WERI-Rb-1 (cell line): Measurements from ENCODE around the gene PPP3CA.

Source experiments
- DNase-seq: peaks from one replicate; pipeline ENCODE4 v3.0.0-alpha.2; 2020
- H3K27ac ChIP-seq: fragments of 250-450 bp; sonication (Bioruptor Pico); 2 replicates; pipeline ENCODE4 v1.5.1; 2020; ENCODE audit warnings: mild to moderate bottlenecking, moderate library complexity
- H3K27me3 ChIP-seq: fragments of 250-450 bp; sonication (Bioruptor Pico); 2 replicates; pipeline ENCODE4 v1.5.1; 2021; ENCODE audit warnings: mild to moderate bottlenecking, low read depth, moderate library complexity; ENCODE audit not compliant: insufficient read depth, severe bottlenecking
- H3K36me3 ChIP-seq: fragments of 250-450 bp; sonication (Bioruptor Pico); 2 replicates; pipeline ENCODE4 v1.5.1; 2020; ENCODE audit warnings: mild to moderate bottlenecking, moderate library complexity
- H3K4me3 ChIP-seq: 2 replicates; pipeline ENCODE4 v1.5.1; 2011; ENCODE audit warnings: low read depth, mild to moderate bottlenecking, control low read depth, low read length
- H3K9me3 ChIP-seq: fragments of 250-450 bp; sonication (Bioruptor Pico); 2 replicates; pipeline ENCODE4 v1.5.1; 2021; ENCODE audit warnings: mild to moderate bottlenecking, moderate library complexity; ENCODE audit not compliant: severe bottlenecking
- TF ChIP-seq, protein P1 (sequence below): IDR thresholded peaks from 2 replicates; pipeline ENCODE4 v1.5.1; 2011; ENCODE audit warnings: low read depth, mild to moderate bottlenecking, control low read depth, inconsistent platforms, low read length

Gene PPP3CA

DNA sequence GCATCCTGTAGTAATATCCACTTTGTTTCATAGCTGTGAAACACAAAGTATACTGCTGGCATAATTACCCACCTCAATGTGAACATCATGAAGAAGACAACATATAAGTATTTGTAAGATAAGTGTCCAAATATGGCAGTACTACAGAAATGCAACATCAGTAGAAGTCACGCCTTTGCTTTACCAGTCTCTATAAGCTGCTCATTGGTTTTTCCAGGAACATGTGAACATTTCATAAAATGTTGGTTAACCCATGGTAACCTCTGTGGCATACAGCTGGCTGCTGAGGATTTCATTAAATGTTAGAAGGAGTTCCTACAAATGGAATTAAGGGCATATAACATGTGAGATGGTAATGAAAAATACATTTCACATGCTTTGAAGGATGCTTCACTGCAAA, 77.6 kb downstream of the PPP3CA start:
- Histone ChIP-seq H3K27me3 (no peaks in the 10 kb centered on the region), H3K36me3 (no peaks in the 10 kb centered on the region), H3K4me3 (no peak overlapping the region), H3K9me3 (no peaks in the 10 kb centered on the region), H3K27ac (no peak overlapping the region)
- DNase-seq, result no peak
- TF ChIP-seq, protein P1, sequence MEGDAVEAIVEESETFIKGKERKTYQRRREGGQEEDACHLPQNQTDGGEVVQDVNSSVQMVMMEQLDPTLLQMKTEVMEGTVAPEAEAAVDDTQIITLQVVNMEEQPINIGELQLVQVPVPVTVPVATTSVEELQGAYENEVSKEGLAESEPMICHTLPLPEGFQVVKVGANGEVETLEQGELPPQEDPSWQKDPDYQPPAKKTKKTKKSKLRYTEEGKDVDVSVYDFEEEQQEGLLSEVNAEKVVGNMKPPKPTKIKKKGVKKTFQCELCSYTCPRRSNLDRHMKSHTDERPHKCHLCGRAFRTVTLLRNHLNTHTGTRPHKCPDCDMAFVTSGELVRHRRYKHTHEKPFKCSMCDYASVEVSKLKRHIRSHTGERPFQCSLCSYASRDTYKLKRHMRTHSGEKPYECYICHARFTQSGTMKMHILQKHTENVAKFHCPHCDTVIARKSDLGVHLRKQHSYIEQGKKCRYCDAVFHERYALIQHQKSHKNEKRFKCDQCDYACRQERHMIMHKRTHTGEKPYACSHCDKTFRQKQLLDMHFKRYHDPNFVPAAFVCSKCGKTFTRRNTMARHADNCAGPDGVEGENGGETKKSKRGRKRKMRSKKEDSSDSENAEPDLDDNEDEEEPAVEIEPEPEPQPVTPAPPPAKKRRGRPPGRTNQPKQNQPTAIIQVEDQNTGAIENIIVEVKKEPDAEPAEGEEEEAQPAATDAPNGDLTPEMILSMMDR, result no peak

DNA sequence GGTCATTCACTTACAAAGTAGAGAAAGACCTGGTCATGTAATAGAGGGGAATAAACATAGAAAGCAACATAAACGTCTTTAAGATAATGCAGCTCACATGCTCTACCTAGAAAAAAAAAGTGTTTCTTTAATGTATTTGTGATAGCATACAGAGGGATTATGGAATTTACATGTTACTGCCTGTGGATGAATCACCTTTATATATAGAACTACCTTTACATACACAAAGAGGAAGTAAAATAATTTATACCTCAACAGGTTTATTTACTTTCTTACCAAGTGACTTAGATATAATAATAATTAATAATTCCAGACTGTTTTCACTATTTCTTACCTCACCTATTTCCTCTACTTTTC, 81.5 kb downstream of the PPP3CA start:
- no peak for DNase-seq
- H3K27me3 ChIP-seq, result no peaks in the 10 kb centered on the region
- TF ChIP-seq, protein P1, result no peak
- no peak overlapping the region for H3K27ac ChIP-seq
- no peaks in the 10 kb centered on the region for H3K9me3 ChIP-seq
- H3K4me3 ChIP-seq, result no peak overlapping the region
- H3K36me3 ChIP-seq, result no peaks in the 10 kb centered on the region

DNA sequence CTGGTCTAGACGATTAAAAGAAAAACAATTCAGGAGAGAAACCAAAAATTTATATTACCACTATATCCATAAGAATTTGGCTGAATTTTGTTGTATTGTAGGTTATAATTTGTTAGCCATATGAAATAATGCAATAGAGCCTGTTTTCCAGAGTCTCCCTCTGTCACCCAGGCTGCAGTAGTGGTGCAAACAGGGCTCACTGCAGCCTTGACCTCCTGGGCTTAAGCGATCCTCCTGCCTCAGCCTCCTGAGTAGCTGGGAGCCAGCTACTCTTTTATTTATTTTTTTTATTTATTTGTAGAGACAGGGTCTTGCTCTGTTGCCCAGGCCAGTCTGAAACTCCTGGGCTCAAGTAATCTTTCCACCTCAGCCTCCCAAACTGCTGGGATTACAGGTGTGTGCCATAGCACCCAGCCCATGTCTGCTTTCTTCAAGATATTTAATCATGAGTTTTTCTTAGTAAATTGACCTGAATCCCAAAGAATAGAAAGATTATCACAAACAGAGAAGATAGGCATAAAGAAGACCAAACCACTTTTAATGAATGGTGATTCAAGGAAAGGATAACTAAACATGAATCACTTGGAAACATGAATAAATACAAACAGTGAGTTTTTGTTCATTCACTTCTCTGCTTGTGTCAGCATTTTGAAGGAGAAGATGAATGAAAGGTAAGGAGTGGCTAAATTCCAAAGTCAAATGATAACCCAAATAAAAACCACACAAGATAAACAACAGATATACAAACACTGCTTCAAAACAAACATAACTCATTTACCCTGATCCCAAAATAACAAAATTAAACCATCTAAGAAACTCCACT, 82.1 kb downstream of the PPP3CA start:
- no peaks in the 10 kb centered on the region for H3K9me3 ChIP-seq
- no peaks in the 10 kb centered on the region for H3K36me3 ChIP-seq
- no peak overlapping the region for H3K4me3 ChIP-seq
- DNase-seq, result no peak
- H3K27me3 ChIP-seq, result no peaks in the 10 kb centered on the region
- TF ChIP-seq, protein P1, result no peak
- H3K27ac ChIP-seq, result no peak overlapping the region

DNA sequence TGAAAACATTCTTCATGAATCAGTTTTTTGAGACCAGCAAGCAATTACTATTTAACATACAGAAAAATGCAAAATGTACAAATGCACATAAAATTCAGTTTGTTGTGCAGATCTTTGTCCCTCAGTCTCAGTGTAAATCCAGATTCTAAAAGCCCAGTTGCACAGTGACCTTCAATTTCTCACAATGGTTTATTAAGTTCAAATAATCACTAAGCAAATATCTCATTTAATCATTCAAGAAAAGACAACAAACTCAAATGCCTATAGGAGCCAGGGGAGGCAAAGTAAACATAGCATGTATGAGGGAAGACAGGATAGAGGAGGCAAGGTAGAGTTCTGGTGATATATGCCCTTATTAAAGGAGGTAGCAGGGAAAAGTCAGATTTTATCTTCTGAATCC, 82.8 kb downstream of the PPP3CA start:
- TF ChIP-seq, protein P1, result no peak
- DNase-seq, result no peak
- H3K27me3 ChIP-seq, result no peaks in the 10 kb centered on the region
- no peaks in the 10 kb centered on the region for H3K9me3 ChIP-seq
- no peak overlapping the region for H3K4me3 ChIP-seq
- H3K36me3 ChIP-seq, result no peaks in the 10 kb centered on the region
- H3K27ac ChIP-seq, result no peak overlapping the region

DNA sequence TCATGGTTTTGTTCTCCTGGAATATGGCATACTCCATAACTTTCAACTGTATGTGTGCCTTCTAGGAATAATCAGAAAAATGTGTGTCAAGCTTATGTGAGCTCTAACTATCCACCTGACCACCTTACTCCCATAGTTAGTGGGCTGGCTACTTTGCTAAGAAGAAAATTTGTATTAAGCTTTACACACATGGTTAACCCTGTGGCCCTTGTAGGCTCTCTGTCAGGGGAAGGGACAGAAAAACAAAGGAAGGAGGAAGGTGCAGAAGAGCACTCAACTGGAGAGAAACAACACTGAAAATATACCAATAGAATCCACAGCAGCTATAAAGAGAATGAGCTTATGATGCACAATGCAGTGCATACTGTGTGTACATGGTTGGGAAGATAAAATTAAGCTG, 84.6 kb downstream of the PPP3CA start:
- no peak overlapping the region for H3K27ac ChIP-seq
- no peaks in the 10 kb centered on the region for H3K9me3 ChIP-seq
- TF ChIP-seq, protein P1, result no peak

DNA sequence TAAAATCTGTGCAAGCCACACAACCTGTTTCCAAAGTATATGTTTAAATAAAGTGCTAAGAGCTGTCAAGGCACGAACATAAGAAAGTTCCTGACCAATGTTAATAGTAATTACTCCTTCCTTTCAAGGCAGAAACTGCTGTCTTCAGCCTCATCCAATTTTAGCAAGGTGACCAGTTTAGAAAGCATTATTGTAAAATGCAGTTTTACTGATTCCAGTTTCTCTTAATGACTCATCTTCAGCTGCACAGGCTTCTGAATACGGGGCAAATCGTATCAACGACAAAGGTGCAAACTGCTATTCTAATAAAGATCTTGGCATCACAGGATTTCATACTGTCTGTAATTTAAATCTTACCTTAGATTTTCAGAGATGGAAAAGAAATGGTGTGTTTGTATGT, 87.5 kb downstream of the PPP3CA start:
- H3K36me3 ChIP-seq, result no peaks in the 10 kb centered on the region
- TF ChIP-seq, protein P1, result no peak
- H3K27me3 ChIP-seq, result no peaks in the 10 kb centered on the region
- DNase-seq, result no peak
- no peaks in the 10 kb centered on the region for H3K9me3 ChIP-seq
- H3K27ac ChIP-seq, result no peak overlapping the region
- H3K4me3 ChIP-seq, result no peak overlapping the region

More for the DNA sequence above, 84.6 kb downstream of the PPP3CA start:
- no peaks in the 10 kb centered on the region for H3K36me3 ChIP-seq
- H3K4me3 ChIP-seq, result no peak overlapping the region
- no peak for DNase-seq
- no peaks in the 10 kb centered on the region for H3K27me3 ChIP-seq
